ENCODE data around the gene SPOCK1. TPM values are rescaled to one million over a fixed set of nuclear protein-coding genes. Genes with fewer than 3 reads are reported as not detected.

The SPOCK1 gene
- total RNA-seq, 4 donors from 2014 or later: 8.6 to 34.8 (median 13.2) TPM

DNA sequence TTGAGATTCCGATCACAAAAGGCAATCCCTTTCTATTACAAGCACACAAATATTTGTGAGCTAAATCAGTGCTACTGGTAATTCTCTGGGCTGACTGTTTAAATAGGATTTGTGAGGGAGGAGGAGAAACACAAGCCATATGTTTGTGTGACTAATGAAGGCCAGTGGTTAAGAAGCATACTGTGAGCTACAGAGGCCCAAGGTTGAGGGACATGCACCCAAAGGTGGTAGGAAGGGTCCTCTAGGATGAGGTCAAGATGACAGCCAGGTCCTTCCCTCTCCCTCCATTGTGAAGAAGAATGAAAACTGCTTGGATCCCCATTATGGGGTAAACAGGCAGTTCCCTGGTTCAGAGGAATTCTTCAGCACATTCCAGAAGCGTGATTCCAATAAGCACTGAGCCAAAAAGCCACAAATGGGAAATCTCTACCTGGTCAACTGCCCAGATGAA, 83.9 kb downstream of the SPOCK1 start:
- Histone ChIP-seq H3K27me3 (no peaks in the 10 kb centered on the region), H3K36me3 (no peaks in the 10 kb centered on the region), H3K9me3 (no peaks in the 10 kb centered on the region), H3K4me1 (peaks cover 0 to 9% (median 0%) of the 10 kb centered on the region in 4 donors), H3K27ac (peak overlapping the region in 3 of 4 donors; percentile 5 to 55 (median 10)), H3K4me3 (no peak overlapping the region)
- intact Hi-C loops (cut with DNase I; ENCODE audit: low total_unique reads): no loop called here
- TF ChIP-seq, protein P1, sequence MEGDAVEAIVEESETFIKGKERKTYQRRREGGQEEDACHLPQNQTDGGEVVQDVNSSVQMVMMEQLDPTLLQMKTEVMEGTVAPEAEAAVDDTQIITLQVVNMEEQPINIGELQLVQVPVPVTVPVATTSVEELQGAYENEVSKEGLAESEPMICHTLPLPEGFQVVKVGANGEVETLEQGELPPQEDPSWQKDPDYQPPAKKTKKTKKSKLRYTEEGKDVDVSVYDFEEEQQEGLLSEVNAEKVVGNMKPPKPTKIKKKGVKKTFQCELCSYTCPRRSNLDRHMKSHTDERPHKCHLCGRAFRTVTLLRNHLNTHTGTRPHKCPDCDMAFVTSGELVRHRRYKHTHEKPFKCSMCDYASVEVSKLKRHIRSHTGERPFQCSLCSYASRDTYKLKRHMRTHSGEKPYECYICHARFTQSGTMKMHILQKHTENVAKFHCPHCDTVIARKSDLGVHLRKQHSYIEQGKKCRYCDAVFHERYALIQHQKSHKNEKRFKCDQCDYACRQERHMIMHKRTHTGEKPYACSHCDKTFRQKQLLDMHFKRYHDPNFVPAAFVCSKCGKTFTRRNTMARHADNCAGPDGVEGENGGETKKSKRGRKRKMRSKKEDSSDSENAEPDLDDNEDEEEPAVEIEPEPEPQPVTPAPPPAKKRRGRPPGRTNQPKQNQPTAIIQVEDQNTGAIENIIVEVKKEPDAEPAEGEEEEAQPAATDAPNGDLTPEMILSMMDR (IDR thresholded peaks at IDR 0.05): no peak
- no peak for TF ChIP-seq POLR2A (IDR thresholded peaks at IDR 0.05)
- peak in 2 of 3 donors; percentile 48 to 59 for TF ChIP-seq POLR2AphosphoS5 (IDR thresholded peaks at IDR 0.05)
- DNase-seq: no peak
- in situ Hi-C loops (cut with MboI; ENCODE audit: low pct_ligation_motif_present in 1 of 4, low pct_unique_long_range_greater_than_20kb in 1 of 4, low sequenced_read_pairs in 3 of 4): no loop called here
- WGBS, 2 donors (ENCODE audit: low coverage in 1 of 2): 66 to 67% methylated on average over 2 of the region's 2 CpGs

GRCh38 chr5:137414112-137414755, 84.9 kb downstream of the SPOCK1 start:
- 30 to 57% methylated on average over 1 of the region's 1 CpG for WGBS, 2 donors (ENCODE audit: low coverage in 1 of 2)
- no peak for DNase-seq
- Histone ChIP-seq H3K27me3 (no peaks in the 10 kb centered on the region), H3K9me3 (no peaks in the 10 kb centered on the region), H3K27ac (peak overlapping the region in 2 of 4 donors; percentile 10 to 55), H3K36me3 (no peaks in the 10 kb centered on the region), H3K4me1 (peaks cover 0 to 9% (median 0%) of the 10 kb centered on the region in 4 donors), H3K4me3 (no peak overlapping the region)
- TF ChIP-seq POLR2A (IDR thresholded peaks at IDR 0.05) (no peak), EP300 (IDR thresholded peaks at IDR 0.05; ENCODE audit: low read depth) (no peak), POLR2AphosphoS5 (IDR thresholded peaks at IDR 0.05) (peak in 1 of 3 donors; percentile 48)
- TF ChIP-seq, protein P1 (IDR thresholded peaks at IDR 0.05): no peak
- intact Hi-C loops (cut with DNase I; ENCODE audit: low total_unique reads): no loop called here
- in situ Hi-C loops (cut with MboI; ENCODE audit: low pct_ligation_motif_present in 1 of 4, low pct_unique_long_range_greater_than_20kb in 1 of 4, low sequenced_read_pairs in 3 of 4): no loop called here

DNA sequence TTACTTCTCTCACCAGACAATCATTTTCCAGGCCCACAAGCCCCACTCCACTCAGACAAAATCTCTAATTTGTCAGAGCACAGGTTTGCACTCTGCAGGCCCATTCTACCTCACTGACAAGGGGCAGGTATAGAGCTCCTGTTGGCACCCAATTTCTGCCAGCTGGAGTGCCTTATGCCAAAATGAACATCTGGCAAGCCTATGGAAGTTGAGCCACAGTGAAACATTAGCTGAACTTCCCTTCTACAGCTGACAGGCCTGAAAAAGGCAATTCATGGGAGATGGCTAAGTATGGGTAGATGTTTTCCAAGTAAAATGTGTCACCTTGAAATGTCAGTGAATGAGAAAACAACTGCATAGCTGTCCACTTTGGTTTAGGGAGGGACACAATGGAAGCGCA, 87.0 kb downstream of the SPOCK1 start:
- intact Hi-C loops (cut with DNase I; ENCODE audit: low total_unique reads): no loop called here
- Histone ChIP-seq H3K27ac (peak overlapping the region in 1 of 4 donors; percentile 34), H3K9me3 (no peaks in the 10 kb centered on the region), H3K36me3 (no peaks in the 10 kb centered on the region), H3K4me1 (peaks cover 0 to 9% (median 0%) of the 10 kb centered on the region in 4 donors), H3K27me3 (no peaks in the 10 kb centered on the region), H3K4me3 (no peak overlapping the region)
- in situ Hi-C loops (cut with MboI; ENCODE audit: low pct_ligation_motif_present in 1 of 4, low pct_unique_long_range_greater_than_20kb in 1 of 4, low sequenced_read_pairs in 3 of 4): no loop called here
- 100% methylated on average over 1 of the region's 1 CpG for WGBS, 2 donors (ENCODE audit: low coverage in 1 of 2)
- no peak for DNase-seq
- TF ChIP-seq, protein P1 (IDR thresholded peaks at IDR 0.05): no peak
- no peak for TF ChIP-seq POLR2A (IDR thresholded peaks at IDR 0.05)
- TF ChIP-seq EP300 (IDR thresholded peaks at IDR 0.05; ENCODE audit: low read depth): no peak
- no peak for TF ChIP-seq POLR2AphosphoS5 (IDR thresholded peaks at IDR 0.05)

- no peak overlapping the region for H3K27ac ChIP-seq
- H3K4me3 ChIP-seq: no peak overlapping the region
- H3K27me3 ChIP-seq: no peaks in the 10 kb centered on the region
- in situ Hi-C loops (cut with MboI; ENCODE audit: low pct_ligation_motif_present in 1 of 4, low pct_unique_long_range_greater_than_20kb in 1 of 4, low sequenced_read_pairs in 3 of 4): no loop called here
- no peak for TF ChIP-seq EP300 (IDR thresholded peaks at IDR 0.05; ENCODE audit: low read depth)
- no peak for TF ChIP-seq POLR2AphosphoS5 (IDR thresholded peaks at IDR 0.05)
- TF ChIP-seq, protein P1 (IDR thresholded peaks at IDR 0.05): no peak
- no peak for TF ChIP-seq POLR2A (IDR thresholded peaks at IDR 0.05)
- WGBS, 2 donors (ENCODE audit: low coverage in 1 of 2): 65% methylated on average over 4 of the region's 4 CpGs; no CpG with 5 or more reads in 1 of the 2 donors
- DNase-seq: no peak
- H3K4me1 ChIP-seq: peaks cover 0 to 9% (median 0%) of the 10 kb centered on the region in 4 donors
- intact Hi-C loops (cut with DNase I; ENCODE audit: low total_unique reads): no loop called here
- no peaks in the 10 kb centered on the region for H3K9me3 ChIP-seq
- no peaks in the 10 kb centered on the region for H3K36me3 ChIP-seq
These were observed 88.7 kb downstream of the SPOCK1 start for GRCh38 chr5:137410234-137411010.

Data from transverse colon (tissue), 4 donors.